A172 (cell line): ENCODE data around the gene PPP1R36. TPM values are rescaled to one million over a fixed set of nuclear protein-coding genes. Genes with fewer than 3 reads are reported as not detected.
"Not testable (repeated sequence)": the region's sequence is repeated elsewhere in the genome, so short reads cannot be mapped to it uniquely, and the experiment has no call there.

Experiments
- DNase-seq: peaks from one replicate; pipeline ENCODE4 v3.0.0-alpha.2; 2015; ENCODE audit warnings: low spot score
- total RNA-seq: library from RNA; depleted of rRNA; stranded (reverse); fragments of >200 nt; shearing (Covaris generic); gene quantifications from 2 replicates; pipeline ENCODE4 v1.2.3, GENCODE V29; 2014

Gene PPP1R36
- total RNA-seq, 1 experiment from 2014 or later, result not detected

GRCh38 chr14:64566651-64567122 is 16.9 kb downstream of the PPP1R36 start:
- no peak for DNase-seq

- DNase-seq, result peak; percentile 35
Observed at GRCh38 chr14:64569138-64569631, 19.4 kb downstream of the PPP1R36 start.

- not testable (repeated sequence) for DNase-seq
Observed at GRCh38 chr14:64569646-64570045, 19.9 kb downstream of the PPP1R36 start.

- no peak for DNase-seq
Observed at GRCh38 chr14:64572386-64573104, 22.8 kb downstream of the PPP1R36 start.

GRCh38 chr14:64573109-64573508 is 23.3 kb downstream of the PPP1R36 start:
- DNase-seq, result no peak

- no peak for DNase-seq
Observed at GRCh38 chr14:64574371-64575107, 24.8 kb downstream of the PPP1R36 start.

GRCh38 chr14:64577211-64577610 is 27.4 kb downstream of the PPP1R36 start:
- no peak for DNase-seq

- no peak for DNase-seq
Observed at GRCh38 chr14:64580467-64580866, 30.7 kb downstream of the PPP1R36 start.

GRCh38 chr14:64581363-64581762 is 31.6 kb downstream of the PPP1R36 start:
- no peak for DNase-seq

GRCh38 chr14:64581817-64582216 is 32.1 kb downstream of the PPP1R36 start:
- DNase-seq, result no peak

- no peak for DNase-seq
Observed at GRCh38 chr14:64584190-64584589, 34.4 kb downstream of the PPP1R36 start.

GRCh38 chr14:64591809-64592208 is 42.0 kb downstream of the PPP1R36 start:
- DNase-seq, result no peak

- no peak for DNase-seq
Observed at GRCh38 chr14:64594438-64594837, 44.7 kb downstream of the PPP1R36 start.

- DNase-seq, result no peak
Observed at GRCh38 chr14:64598404-64598803, 48.6 kb downstream of the PPP1R36 start.

GRCh38 chr14:64601571-64601970 is 51.8 kb downstream of the PPP1R36 start:
- DNase-seq, result no peak

GRCh38 chr14:64602826-64603225 is 53.1 kb downstream of the PPP1R36 start:
- no peak for DNase-seq

- DNase-seq, result no peak
Observed at GRCh38 chr14:64604001-64604400, 54.2 kb downstream of the PPP1R36 start.

- DNase-seq, result no peak
Observed at GRCh38 chr14:64604881-64605280, 55.1 kb downstream of the PPP1R36 start.

GRCh38 chr14:64605926-64606685 is 56.3 kb downstream of the PPP1R36 start:
- no peak for DNase-seq

- no peak for DNase-seq
Observed at GRCh38 chr14:64610049-64610746, 60.4 kb downstream of the PPP1R36 start.

GRCh38 chr14:64611358-64612020 is 61.7 kb downstream of the PPP1R36 start:
- peak; percentile 37 for DNase-seq
